Neural crest cell (in vitro differentiated cells): ENCODE measurements around the gene GSTM3. TPM values are rescaled to one million over a fixed set of nuclear protein-coding genes. Genes with fewer than 3 reads are reported as not detected.
"Not testable (repeated sequence)": the region's sequence is repeated elsewhere in the genome, so short reads cannot be mapped to it uniquely, and the experiment has no call there.

Source experiments
- DNase-seq: peaks from one replicate; pipeline ENCODE4 v3.0.0; 2021; ENCODE audit warnings: low read depth, mixed read lengths, low spot score
- H3K27ac Mint-ChIP-seq: one replicate; pipeline ENCODE4 v1.8.0; 2021; ENCODE audit warnings: mild to moderate bottlenecking, mixed read lengths; ENCODE audit not compliant: unreplicated experiment
- H3K27me3 Mint-ChIP-seq: 2 replicates; pipeline ENCODE4 v1.8.0; 2021; ENCODE audit warnings: low read depth, mild to moderate bottlenecking, mixed read lengths
- H3K36me3 Mint-ChIP-seq: 2 replicates; pipeline ENCODE4 v1.8.0; 2021; ENCODE audit warnings: low read depth, mild to moderate bottlenecking, mixed read lengths
- H3K4me1 Mint-ChIP-seq: 2 replicates; pipeline ENCODE4 v1.8.0; 2021; ENCODE audit warnings: mixed read lengths
- H3K4me3 Mint-ChIP-seq: one replicate; pipeline ENCODE4 v1.8.0; 2021; ENCODE audit warnings: mild to moderate bottlenecking, mixed read lengths
- H3K9me3 Mint-ChIP-seq: 2 replicates; pipeline ENCODE4 v1.8.0; 2021; ENCODE audit warnings: mixed read lengths
- total RNA-seq: library from RNA; stranded (reverse); gene quantifications from 2 replicates; pipeline ENCODE4 v1.2.1, GENCODE V29; 2021
- TF ChIP-seq, protein P1 (sequence below): fragments of 200-600 bp; sonication (generic); conservative IDR thresholded peaks from 2 replicates; pipeline ENCODE4 v1.5.0; 2021; ENCODE audit warnings: antibody characterized with exemption, mild to moderate bottlenecking

The GSTM3 gene
- total RNA-seq, 1 donor from 2014 or later: 56.5 TPM

DNA sequence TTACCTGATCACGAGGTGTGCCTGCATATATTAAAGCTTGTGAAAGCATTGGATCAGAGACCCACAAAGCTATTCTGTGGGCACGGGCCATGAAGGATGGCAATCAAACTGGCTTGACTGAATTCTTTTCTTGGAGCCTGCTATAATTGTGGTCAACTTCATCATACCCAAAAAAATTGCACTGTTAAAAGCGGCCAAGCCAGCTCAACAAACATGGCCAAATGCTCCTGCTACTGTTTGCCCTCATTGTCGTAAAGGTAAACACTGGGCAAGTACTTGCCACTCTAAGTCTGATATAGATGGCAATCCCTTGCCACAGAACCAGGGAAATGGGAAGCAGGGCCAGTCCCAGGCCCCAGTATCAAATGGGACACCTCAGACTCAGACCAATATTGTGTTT lies 35.4 kb downstream of the GSTM3 start:
- no peaks in the 10 kb centered on the region for H3K27me3 Mint-ChIP-seq
- TF ChIP-seq, protein P1, sequence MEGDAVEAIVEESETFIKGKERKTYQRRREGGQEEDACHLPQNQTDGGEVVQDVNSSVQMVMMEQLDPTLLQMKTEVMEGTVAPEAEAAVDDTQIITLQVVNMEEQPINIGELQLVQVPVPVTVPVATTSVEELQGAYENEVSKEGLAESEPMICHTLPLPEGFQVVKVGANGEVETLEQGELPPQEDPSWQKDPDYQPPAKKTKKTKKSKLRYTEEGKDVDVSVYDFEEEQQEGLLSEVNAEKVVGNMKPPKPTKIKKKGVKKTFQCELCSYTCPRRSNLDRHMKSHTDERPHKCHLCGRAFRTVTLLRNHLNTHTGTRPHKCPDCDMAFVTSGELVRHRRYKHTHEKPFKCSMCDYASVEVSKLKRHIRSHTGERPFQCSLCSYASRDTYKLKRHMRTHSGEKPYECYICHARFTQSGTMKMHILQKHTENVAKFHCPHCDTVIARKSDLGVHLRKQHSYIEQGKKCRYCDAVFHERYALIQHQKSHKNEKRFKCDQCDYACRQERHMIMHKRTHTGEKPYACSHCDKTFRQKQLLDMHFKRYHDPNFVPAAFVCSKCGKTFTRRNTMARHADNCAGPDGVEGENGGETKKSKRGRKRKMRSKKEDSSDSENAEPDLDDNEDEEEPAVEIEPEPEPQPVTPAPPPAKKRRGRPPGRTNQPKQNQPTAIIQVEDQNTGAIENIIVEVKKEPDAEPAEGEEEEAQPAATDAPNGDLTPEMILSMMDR: no peak
- H3K4me1 Mint-ChIP-seq: no peaks in the 10 kb centered on the region
- H3K36me3 Mint-ChIP-seq: peaks cover 13% of the 10 kb centered on the region
- no peak overlapping the region for H3K4me3 Mint-ChIP-seq
- DNase-seq: no peak
- H3K9me3 Mint-ChIP-seq: peaks cover 18% of the 10 kb centered on the region
- H3K27ac Mint-ChIP-seq: no peak overlapping the region

DNA sequence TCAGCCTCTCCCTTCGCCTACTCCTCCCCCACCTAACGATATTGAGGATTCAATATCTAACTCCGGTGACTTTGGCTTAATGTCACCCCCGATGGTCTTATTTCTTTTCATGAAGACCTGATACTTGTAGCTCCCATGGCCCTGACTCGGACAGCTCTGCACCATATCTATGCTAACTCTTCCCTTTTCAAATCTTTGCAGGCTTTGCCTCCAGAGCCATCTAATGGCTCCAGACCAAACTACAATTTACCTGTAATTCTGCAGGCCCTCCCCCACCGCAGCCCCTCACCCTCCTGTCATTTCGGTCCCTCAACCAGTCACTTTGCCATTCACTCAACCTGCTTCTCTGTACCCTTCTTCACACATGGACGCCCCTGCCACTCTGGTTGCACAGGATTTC lies 36.7 kb downstream of the GSTM3 start:
- TF ChIP-seq, protein P1: no peak
- H3K36me3 Mint-ChIP-seq: peaks cover 9% of the 10 kb centered on the region
- H3K4me1 Mint-ChIP-seq: no peaks in the 10 kb centered on the region
- no peak for DNase-seq
- no peak overlapping the region for H3K4me3 Mint-ChIP-seq
- H3K27ac Mint-ChIP-seq: no peak overlapping the region
- peaks cover 15% of the 10 kb centered on the region for H3K9me3 Mint-ChIP-seq
- no peaks in the 10 kb centered on the region for H3K27me3 Mint-ChIP-seq

DNA sequence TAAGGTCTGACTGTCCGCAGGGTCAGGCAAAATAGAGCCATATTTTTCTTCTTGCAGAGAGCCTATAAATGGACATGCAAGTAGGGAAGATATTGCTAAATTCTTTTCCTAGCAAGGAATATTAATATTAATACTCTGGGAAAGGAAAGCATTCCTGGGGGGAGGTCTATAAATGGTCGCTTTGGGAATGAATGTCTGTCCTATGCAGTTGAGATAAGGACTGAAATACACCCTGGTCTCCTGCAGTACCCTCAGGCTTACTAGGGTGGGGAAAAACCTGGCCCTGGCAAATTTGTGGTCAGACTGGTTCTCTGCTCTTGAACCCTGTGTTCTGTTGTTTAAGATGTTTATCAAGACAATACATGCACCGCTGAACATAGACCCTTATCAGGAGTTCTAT lies 37.9 kb downstream of the GSTM3 start:
- not testable (repeated sequence) for DNase-seq, H3K4me1 Mint-ChIP-seq, H3K27ac Mint-ChIP-seq, H3K36me3 Mint-ChIP-seq, H3K27me3 Mint-ChIP-seq, H3K4me3 Mint-ChIP-seq
- peaks cover 11% of the 10 kb centered on the region for H3K9me3 Mint-ChIP-seq

DNA sequence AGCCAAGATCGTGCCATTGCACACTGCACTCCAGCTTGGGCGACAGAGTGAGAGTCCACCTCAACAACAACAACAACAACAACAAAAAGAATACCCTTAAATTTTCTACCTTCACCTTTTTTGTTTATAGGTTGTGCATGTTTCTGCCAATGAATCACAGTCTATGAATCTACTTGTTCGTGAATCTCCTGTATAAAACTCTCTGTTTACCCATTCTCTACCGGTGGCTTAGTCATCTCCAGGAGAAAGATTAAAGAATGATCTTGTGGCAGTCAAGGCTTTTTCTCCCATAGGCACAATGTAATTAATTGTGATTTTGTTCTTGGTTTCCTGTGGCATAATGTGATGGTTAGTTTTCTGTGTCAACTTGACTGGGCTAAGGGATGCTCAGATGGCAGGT lies 43.0 kb downstream of the GSTM3 start:
- DNase-seq, H3K27ac Mint-ChIP-seq, H3K4me1 Mint-ChIP-seq, H3K36me3 Mint-ChIP-seq, H3K27me3 Mint-ChIP-seq, H3K4me3 Mint-ChIP-seq, H3K9me3 Mint-ChIP-seq: not testable (repeated sequence)

DNA sequence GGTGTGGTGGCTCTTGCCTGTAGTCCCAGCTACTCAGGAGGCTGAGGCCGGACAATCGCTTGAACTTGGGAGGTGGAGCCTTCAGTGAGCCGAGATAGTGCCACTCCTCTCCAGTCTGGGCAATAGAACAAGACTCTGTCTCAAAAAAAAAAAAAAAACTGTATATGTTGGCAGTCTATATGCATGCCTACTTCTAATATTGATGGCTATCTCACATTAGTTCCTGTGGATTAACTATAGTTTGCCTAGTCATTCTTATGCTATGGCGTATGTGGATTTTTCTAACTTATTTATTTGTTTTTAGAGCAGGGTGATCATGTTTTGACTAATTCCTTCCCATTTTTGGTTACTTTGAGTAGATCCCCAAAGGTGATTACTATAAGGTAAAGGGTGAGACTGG lies 43.8 kb downstream of the GSTM3 start:
- H3K36me3 Mint-ChIP-seq: no peaks in the 10 kb centered on the region
- H3K27me3 Mint-ChIP-seq: no peaks in the 10 kb centered on the region
- no peak for DNase-seq
- H3K4me3 Mint-ChIP-seq: no peak overlapping the region
- TF ChIP-seq, protein P1: no peak
- no peak overlapping the region for H3K27ac Mint-ChIP-seq
- no peaks in the 10 kb centered on the region for H3K9me3 Mint-ChIP-seq
- H3K4me1 Mint-ChIP-seq: no peaks in the 10 kb centered on the region

DNA sequence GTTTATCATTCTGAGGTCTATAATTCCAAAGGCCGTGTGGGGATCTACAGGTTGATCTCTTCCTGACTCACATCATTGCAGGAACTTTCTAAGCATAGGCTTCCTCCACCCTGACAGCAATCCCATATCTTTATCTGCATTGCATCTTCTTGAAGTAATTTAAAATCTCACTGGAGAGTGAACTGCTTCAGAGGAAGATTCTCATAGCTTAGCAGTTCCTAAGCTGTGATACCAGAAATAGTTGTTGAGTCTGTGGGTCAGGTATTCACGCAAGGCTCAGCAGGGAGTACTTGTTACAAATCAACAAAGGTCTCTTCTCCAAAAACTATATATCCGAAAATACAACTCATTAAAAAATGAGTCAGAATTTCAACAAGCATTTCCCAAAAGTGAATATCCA lies 45.7 kb downstream of the GSTM3 start:
- H3K27ac Mint-ChIP-seq, H3K36me3 Mint-ChIP-seq, DNase-seq, H3K9me3 Mint-ChIP-seq, H3K27me3 Mint-ChIP-seq, H3K4me3 Mint-ChIP-seq, H3K4me1 Mint-ChIP-seq: not testable (repeated sequence)

DNA sequence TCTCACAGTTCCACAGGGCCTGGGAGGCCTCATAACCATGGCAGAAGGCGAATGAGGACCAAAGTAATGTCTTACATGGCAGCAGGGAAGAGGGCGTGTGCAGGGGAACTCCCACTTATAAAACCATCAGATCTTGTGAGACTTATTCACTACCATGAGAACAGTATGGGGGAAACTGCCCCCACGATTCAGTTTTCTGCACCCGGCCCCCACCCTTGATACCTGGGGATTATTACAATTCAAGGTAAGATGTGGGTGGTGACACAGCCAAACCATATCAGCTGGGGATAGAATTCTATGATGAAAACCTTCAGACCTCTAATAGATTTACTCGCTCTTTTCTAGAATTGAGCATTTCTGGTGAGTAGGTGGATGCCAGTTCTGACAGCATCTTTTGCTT lies 46.4 kb downstream of the GSTM3 start:
- not testable (repeated sequence) for H3K4me1 Mint-ChIP-seq, H3K27me3 Mint-ChIP-seq, H3K9me3 Mint-ChIP-seq, H3K4me3 Mint-ChIP-seq, DNase-seq, H3K36me3 Mint-ChIP-seq, H3K27ac Mint-ChIP-seq

DNA sequence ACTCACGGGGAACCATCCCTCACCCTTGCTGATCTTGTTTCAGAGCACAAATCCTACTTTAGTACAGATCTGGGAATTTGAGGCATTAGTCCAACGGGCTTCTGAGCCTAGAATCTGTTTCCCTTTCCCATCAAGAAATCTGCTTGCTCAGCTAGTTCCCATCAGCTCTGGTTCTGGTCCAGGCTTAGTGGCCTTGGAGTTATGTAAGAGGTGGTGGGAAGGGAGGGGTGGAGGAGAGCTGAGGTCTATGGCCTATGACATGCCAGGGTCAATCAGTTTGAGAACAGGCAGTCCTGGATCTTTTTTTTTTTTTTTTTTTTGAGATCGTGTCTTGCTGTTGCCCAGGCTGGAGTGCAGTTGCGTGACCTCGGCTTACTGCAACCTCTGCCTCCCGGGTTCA lies 49.1 kb downstream of the GSTM3 start:
- H3K36me3 Mint-ChIP-seq: no peaks in the 10 kb centered on the region
- H3K27ac Mint-ChIP-seq: no peak overlapping the region
- no peaks in the 10 kb centered on the region for H3K27me3 Mint-ChIP-seq
- TF ChIP-seq, protein P1: no peak
- H3K4me1 Mint-ChIP-seq: peaks cover 11% of the 10 kb centered on the region
- H3K4me3 Mint-ChIP-seq: no peak overlapping the region
- DNase-seq: no peak
- no peaks in the 10 kb centered on the region for H3K9me3 Mint-ChIP-seq
